ENCODE results near the gene EPS8L3. TPM values are rescaled to one million over a fixed set of nuclear protein-coding genes. Genes with fewer than 3 reads are reported as not detected.

The EPS8L3 gene
- total and polyA plus RNA-seq, 2 of the 8 experiments (the other 6 are each of a cell fraction or from before 2014, with no cell fraction given), result not detected

- TF ChIP-seq, protein P1, sequence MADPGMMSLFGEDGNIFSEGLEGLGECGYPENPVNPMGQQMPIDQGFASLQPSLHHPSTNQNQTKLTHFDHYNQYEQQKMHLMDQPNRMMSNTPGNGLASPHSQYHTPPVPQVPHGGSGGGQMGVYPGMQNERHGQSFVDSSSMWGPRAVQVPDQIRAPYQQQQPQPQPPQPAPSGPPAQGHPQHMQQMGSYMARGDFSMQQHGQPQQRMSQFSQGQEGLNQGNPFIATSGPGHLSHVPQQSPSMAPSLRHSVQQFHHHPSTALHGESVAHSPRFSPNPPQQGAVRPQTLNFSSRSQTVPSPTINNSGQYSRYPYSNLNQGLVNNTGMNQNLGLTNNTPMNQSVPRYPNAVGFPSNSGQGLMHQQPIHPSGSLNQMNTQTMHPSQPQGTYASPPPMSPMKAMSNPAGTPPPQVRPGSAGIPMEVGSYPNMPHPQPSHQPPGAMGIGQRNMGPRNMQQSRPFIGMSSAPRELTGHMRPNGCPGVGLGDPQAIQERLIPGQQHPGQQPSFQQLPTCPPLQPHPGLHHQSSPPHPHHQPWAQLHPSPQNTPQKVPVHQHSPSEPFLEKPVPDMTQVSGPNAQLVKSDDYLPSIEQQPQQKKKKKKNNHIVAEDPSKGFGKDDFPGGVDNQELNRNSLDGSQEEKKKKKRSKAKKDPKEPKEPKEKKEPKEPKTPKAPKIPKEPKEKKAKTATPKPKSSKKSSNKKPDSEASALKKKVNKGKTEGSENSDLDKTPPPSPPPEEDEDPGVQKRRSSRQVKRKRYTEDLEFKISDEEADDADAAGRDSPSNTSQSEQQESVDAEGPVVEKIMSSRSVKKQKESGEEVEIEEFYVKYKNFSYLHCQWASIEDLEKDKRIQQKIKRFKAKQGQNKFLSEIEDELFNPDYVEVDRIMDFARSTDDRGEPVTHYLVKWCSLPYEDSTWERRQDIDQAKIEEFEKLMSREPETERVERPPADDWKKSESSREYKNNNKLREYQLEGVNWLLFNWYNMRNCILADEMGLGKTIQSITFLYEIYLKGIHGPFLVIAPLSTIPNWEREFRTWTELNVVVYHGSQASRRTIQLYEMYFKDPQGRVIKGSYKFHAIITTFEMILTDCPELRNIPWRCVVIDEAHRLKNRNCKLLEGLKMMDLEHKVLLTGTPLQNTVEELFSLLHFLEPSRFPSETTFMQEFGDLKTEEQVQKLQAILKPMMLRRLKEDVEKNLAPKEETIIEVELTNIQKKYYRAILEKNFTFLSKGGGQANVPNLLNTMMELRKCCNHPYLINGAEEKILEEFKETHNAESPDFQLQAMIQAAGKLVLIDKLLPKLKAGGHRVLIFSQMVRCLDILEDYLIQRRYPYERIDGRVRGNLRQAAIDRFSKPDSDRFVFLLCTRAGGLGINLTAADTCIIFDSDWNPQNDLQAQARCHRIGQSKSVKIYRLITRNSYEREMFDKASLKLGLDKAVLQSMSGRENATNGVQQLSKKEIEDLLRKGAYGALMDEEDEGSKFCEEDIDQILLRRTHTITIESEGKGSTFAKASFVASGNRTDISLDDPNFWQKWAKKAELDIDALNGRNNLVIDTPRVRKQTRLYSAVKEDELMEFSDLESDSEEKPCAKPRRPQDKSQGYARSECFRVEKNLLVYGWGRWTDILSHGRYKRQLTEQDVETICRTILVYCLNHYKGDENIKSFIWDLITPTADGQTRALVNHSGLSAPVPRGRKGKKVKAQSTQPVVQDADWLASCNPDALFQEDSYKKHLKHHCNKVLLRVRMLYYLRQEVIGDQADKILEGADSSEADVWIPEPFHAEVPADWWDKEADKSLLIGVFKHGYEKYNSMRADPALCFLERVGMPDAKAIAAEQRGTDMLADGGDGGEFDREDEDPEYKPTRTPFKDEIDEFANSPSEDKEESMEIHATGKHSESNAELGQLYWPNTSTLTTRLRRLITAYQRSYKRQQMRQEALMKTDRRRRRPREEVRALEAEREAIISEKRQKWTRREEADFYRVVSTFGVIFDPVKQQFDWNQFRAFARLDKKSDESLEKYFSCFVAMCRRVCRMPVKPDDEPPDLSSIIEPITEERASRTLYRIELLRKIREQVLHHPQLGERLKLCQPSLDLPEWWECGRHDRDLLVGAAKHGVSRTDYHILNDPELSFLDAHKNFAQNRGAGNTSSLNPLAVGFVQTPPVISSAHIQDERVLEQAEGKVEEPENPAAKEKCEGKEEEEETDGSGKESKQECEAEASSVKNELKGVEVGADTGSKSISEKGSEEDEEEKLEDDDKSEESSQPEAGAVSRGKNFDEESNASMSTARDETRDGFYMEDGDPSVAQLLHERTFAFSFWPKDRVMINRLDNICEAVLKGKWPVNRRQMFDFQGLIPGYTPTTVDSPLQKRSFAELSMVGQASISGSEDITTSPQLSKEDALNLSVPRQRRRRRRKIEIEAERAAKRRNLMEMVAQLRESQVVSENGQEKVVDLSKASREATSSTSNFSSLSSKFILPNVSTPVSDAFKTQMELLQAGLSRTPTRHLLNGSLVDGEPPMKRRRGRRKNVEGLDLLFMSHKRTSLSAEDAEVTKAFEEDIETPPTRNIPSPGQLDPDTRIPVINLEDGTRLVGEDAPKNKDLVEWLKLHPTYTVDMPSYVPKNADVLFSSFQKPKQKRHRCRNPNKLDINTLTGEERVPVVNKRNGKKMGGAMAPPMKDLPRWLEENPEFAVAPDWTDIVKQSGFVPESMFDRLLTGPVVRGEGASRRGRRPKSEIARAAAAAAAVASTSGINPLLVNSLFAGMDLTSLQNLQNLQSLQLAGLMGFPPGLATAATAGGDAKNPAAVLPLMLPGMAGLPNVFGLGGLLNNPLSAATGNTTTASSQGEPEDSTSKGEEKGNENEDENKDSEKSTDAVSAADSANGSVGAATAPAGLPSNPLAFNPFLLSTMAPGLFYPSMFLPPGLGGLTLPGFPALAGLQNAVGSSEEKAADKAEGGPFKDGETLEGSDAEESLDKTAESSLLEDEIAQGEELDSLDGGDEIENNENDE (IDR thresholded peaks at IDR 0.05; ENCODE audit: insufficient replicate concordance, low read length), result no peak
- TF ChIP-seq SP2 (IDR thresholded peaks at IDR 0.05; ENCODE audit: low read length), result no peak
- peak; percentile 29 to 50 for TF ChIP-seq RAD21 (IDR thresholded peaks at IDR 0.05 in 1 of 2, conservative IDR thresholded peaks at IDR 0.05 in 1 of 2; ENCODE audit: low read depth in 2 of 2, low read length in 2 of 2)
These were observed 45.2 kb downstream of the EPS8L3 start (continued) for GRCh38 chr1:109718495-109718894.

Data from H1 (cell line).